HepG2 (cell line): ENCODE results near the gene PPP1R15A. TPM values are rescaled to one million over a fixed set of nuclear protein-coding genes. Genes with fewer than 3 reads are reported as not detected.

Source experiments
- CC2D1A ChIP-seq: sonication (generic); formaldehyde crosslinking; IDR thresholded peaks from 2 replicates; pipeline ENCODE4 v1.8.1; 2023; ENCODE audit warnings: mild to moderate bottlenecking, missing genetic modification reagents
- FOXO1 ChIP-seq: sonication (generic); formaldehyde crosslinking; IDR thresholded peaks from 2 replicates; pipeline ENCODE4 v1.4.0; 2020; ENCODE audit warnings: missing genetic modification reagents
- HDAC2 ChIP-seq: sonication (generic); formaldehyde crosslinking; IDR thresholded peaks from 2 replicates; pipeline ENCODE4 v1.4.0; 2020; ENCODE audit warnings: missing genetic modification reagents
- HNRNPLL ChIP-seq: fragments of 200-400 bp; formaldehyde crosslinking; IDR thresholded peaks from 2 replicates; pipeline ENCODE4 v1.6.1; 2017; ENCODE audit warnings: mild to moderate bottlenecking, low read depth, low read length; ENCODE audit not compliant: poor library complexity, severe bottlenecking
- ZBTB14 ChIP-seq: sonication (generic); formaldehyde crosslinking; IDR thresholded peaks from 2 replicates; pipeline ENCODE4 v1.4.0; 2020; ENCODE audit warnings: missing genetic modification reagents
- ZBTB4 ChIP-seq: sonication (generic); formaldehyde crosslinking; IDR thresholded peaks from 2 replicates; pipeline ENCODE4 v1.4.0; 2020; ENCODE audit warnings: missing genetic modification reagents, mild to moderate bottlenecking, borderline replicate concordance
- ZNF18 ChIP-seq: sonication (generic); formaldehyde crosslinking; IDR thresholded peaks from 2 replicates; pipeline ENCODE4 v1.8.0; 2022; ENCODE audit warnings: mild to moderate bottlenecking, missing genetic modification reagents; ENCODE audit not compliant: insufficient replicate concordance
- ZNF263 ChIP-seq: sonication (generic); formaldehyde crosslinking; IDR thresholded peaks from 2 replicates; pipeline ENCODE4 v1.4.0; 2020; ENCODE audit warnings: missing genetic modification reagents
- ZNF407 ChIP-seq: sonication (generic); formaldehyde crosslinking; IDR thresholded peaks from one replicate; pipeline ENCODE4 v1.5.1; 2020; ENCODE audit warnings: mild to moderate bottlenecking, missing genetic modification reagents; ENCODE audit errors: not compliant biosample characterization
- ZNF569 ChIP-seq: sonication (generic); formaldehyde crosslinking; IDR thresholded peaks from 2 replicates; pipeline ENCODE4 v1.5.0; 2020; ENCODE audit warnings: mild to moderate bottlenecking, missing genetic modification reagents, moderate library complexity, borderline replicate concordance
- ZNF704 ChIP-seq: sonication (generic); formaldehyde crosslinking; IDR thresholded peaks from 2 replicates; pipeline ENCODE4 v1.8.1; 2023; ENCODE audit warnings: mild to moderate bottlenecking, inconsistent platforms, moderate library complexity, missing genetic modification reagents, borderline replicate concordance
- polyA plus RNA-seq, 8 experiments: library from polyadenylated mRNA; depleted of rRNA in 3 of 8; stranded (reverse) in 7 of 8; unstranded in 1 of 8; fragments of >200 nt; fragmentation: Illumina TruSeq in 4 of 8; extraction: Trizol in 4 of 8; gene quantifications; 2 replicates each; pipeline versions ENCODE4 v1.2.1 to v1.2.3, GENCODE V29; 2011 to 2016; ENCODE audit warnings: low read depth in 4 of 8, missing spikeins in 1 of 8, mixed read lengths in 1 of 8; ENCODE audit not compliant: insufficient read depth in 1 of 8
- total RNA-seq, 5 experiments: library from RNA; depleted of rRNA; stranded (reverse); fragments of >200 nt; fragmentation: Illumina TruSeq; extraction: Trizol; gene quantifications; 2 replicates each; pipeline ENCODE4 v1.2.3, GENCODE V29; 2016; ENCODE audit warnings: low read depth in 1 of 5

PPP1R15A gene
- total and polyA plus RNA-seq, 2 of the 13 experiments (the other 11 are each of a cell fraction or from before 2014, with no cell fraction given) = 15.6 to 18.5 TPM

GRCh38 chr19:48872182-48872883 is at the start of gene PPP1R15A (continued):
- TF ChIP-seq ZNF407 (peak; percentile 79), HDAC2 (no peak), ZBTB4 (CRISPR knock-in tag) (peak; percentile 59; the same call in 1 of the 2 replicates), HNRNPLL (peak; percentile 45), CC2D1A (CRISPR knock-in tag) (no peak), ZNF704 (CRISPR knock-in tag) (no peak; the same call in 1 of the 2 replicates), ZNF569 (CRISPR knock-in tag) (no peak), ZNF263 (CRISPR knock-in tag) (no peak), ZNF18 (CRISPR knock-in tag) (peak; percentile 40), FOXO1 (0 out of 2 replicates have a peak, but pooled peaks have one; percentile 22), ZBTB14 (CRISPR knock-in tag) (no peak)
